HG02943 (cell line): ENCODE data around the gene IL10RA.
A peak's percentile ranks its signal among the peaks of the same experiment; 100 is the strongest.
"Not testable (repeated sequence)": the region's sequence is repeated elsewhere in the genome, so short reads cannot be mapped to it uniquely, and the experiment has no call there.

Experiments
- ATAC-seq: cut with Tn5 transposase; IDR thresholded peaks from one replicate; pipeline ENCODE4 v1.9.1; 2021; ENCODE audit warnings: mild to moderate bottlenecking, low read depth, moderate library complexity; ENCODE audit not compliant: unreplicated experiment

The IL10RA gene

GRCh38 chr11:117985953-117986887 is at the start of gene IL10RA:
Gene IL10RA (plus strand): TSS chr11:117986394. CDS start chr11:117986468, 74 bp downstream.
- ATAC-seq: peak; percentile 66

DNA sequence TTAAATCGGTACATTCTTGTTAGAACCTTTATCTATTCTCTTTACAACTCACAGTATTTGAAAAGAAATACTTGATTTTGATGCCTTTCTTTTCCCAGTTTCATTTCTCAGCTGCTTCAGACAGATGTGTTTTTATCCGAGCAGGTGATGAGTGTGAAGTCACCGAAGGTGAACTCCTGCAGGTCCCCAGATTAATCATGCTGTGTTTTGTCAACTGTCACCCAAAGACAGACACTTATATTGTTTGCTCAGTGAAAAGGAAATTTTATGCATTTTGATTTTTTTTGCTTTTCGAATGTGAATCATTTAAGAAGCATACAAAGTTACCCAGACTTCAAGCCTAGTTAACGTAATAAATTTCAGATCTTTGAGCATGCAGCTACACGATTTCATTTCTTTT is 49.2 kb upstream of the IL10RA start:
- ATAC-seq: no peak

- ATAC-seq: no peak
Observed at GRCh38 chr11:117940736-117941135, 45.5 kb upstream of the IL10RA start.

GRCh38 chr11:117941163-117941707 is 45.0 kb upstream of the IL10RA start:
- no peak for ATAC-seq

DNA sequence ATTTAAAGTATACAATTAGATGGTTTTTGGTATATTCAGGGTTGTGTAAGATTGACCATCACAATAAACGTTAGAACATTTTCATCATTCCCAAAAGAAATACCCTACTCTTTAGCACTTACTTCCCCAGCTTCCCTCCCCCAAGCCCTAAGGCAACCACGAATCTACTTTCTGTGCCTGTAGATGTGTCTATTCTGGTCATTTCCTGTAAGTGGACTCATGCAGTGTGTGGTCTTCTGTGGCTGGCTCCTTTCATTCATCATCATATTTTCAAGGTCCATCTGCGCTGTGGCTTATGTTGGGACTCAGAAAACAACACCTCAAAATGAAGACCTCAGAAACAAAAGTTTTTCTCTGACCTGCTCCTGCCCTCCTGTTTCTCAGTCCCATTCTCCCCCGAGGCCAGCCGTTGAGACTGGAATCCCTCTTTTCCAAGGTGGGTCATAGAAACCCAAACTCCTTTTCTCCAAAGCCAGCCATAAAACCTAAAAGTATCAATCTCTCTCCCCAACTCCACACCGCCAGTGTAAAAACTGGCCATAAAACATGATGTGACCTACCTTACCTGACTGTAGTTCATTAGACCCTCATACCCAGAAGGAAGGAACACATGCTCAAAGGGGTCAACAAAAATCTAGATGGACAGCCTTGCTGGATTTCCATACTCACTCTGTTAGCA is 44.1 kb upstream of the IL10RA start:
- no peak for ATAC-seq

GRCh38 chr11:117944554-117944953 is 41.6 kb upstream of the IL10RA start:
- no peak for ATAC-seq

GRCh38 chr11:117945047-117945810 is 41.0 kb upstream of the IL10RA start:
- no peak for ATAC-seq

DNA sequence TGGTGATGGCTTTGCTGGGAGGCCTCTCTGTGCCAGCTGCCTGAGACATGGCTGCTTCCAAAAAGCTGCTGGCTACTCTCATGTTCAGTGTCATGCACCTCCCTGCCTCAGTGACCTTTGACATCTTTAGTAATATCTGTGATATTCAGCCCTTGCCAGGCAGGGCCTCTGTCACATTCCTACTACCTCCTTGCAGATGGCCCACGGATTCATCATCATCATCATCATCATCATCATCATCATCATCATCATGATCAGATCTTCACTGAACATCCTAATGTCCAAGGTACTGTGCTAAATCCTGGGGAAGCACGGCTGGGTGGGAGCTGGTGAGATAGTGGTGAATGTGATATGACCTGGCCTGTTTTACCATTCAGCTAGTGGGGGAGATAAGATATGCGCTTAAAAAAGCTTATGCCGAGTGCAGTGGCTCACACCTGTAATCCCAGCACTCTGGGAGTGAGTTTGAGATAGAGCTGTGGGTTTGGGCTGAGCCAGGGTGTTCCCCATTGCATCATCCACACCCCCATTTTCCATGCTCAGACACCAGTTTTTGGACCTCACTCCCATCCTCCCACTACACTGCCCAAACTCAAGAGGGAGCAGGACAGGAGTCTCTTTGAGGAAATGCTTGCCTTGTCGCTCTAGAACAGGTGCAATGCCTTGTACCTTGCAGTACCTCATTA is 39.9 kb upstream of the IL10RA start:
- no peak for ATAC-seq

GRCh38 chr11:117946842-117947526 is 39.2 kb upstream of the IL10RA start:
- ATAC-seq: no peak

DNA sequence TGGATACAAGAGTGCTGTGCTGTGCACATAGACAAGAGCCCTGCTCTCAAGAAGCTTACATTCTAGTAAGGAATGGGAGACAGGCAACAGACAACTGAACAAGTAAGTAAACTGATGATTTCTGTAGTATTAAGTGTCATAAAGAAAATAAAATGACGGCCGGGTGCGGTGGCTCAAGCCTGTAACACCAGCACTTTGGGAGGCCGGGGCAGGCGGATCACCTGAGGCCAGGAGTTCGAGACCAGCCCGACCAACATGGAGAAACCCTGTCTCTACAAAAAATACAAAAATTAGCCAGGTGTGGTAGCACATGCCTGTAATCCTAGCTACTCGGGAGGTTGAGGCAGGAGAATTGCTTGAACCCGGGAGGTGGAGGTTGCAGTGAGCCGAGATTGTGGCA is 38.4 kb upstream of the IL10RA start:
- ATAC-seq: not testable (repeated sequence)

DNA sequence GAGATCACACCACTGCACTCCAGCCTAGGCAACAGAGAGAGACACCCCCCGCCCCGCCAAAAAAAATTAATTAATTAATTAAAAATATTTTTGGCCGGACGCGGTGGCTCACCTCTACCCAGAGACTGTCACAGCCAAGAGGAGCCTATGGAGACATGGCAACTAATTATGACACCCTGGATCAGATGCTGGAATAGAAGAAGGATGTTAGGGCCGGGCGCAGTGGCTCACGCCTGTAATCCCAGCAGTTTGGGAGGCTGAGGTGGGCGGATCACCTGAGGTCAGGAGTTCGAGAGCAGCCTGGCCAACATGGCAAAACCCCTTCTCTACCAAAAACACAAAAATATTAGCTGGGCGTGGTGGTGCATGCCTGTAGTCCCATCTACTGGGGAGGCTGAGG is 37.7 kb upstream of the IL10RA start:
- ATAC-seq: not testable (repeated sequence)

DNA sequence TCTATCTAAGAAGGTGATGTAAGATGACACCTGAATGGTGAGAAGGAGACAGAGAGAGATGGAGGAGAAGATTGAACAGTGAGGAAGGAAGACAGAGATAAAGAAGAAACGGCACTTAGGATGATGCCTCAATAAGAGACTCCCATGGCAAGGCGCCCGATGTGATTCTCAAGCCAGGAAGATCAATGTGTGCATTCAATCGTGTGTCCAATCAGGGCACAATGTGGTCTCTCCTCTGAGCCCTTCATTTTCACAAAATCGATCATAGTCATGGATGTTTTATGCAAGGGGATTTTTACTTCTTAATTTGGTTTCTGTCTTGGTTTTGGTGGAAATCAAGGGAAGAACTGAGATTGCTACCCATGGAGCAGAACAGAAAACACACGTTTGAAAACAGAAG is 37.1 kb upstream of the IL10RA start:
- ATAC-seq: no peak

DNA sequence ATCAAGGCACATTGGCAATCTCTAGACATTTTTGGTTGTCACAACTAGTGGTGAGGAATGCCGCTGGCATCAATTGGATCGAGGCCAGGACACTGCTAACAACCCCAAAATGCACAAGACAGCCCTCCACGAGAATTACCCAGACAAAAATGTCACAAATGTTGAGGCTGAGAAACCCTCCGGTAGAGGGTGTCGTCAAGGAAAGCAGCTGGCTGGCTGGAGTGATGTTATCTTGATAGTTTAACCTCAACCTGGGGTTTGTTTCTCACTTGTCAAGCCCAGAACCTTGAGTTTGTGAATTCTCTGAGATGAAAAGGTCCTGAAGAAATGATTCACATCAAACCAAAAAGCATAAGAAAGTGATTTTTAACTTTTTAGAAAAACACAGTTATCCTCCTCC is 35.9 kb upstream of the IL10RA start:
- ATAC-seq: no peak

- no peak for ATAC-seq
Observed at GRCh38 chr11:117950993-117951961, 34.9 kb upstream of the IL10RA start.

GRCh38 chr11:117953024-117953671 is 33.0 kb upstream of the IL10RA start:
- no peak for ATAC-seq

DNA sequence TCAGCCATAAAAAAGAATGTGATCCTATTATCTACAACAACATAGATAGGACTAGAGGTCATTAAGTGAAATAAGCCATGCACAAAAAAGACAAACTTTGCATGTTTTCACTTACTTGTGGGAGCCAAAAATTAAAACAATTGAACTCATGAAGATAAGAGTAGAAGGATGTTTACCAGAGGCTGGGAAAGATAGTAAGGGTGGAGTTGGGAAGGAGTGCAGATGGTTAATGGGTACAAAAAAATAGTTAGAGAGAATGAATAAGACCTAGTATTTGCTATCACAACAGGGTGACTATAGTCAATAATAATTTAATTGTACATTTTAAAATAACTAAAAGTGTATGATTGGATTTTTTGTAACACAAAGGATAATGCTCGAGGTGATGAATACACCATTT is 27.2 kb upstream of the IL10RA start:
- ATAC-seq: no peak

DNA sequence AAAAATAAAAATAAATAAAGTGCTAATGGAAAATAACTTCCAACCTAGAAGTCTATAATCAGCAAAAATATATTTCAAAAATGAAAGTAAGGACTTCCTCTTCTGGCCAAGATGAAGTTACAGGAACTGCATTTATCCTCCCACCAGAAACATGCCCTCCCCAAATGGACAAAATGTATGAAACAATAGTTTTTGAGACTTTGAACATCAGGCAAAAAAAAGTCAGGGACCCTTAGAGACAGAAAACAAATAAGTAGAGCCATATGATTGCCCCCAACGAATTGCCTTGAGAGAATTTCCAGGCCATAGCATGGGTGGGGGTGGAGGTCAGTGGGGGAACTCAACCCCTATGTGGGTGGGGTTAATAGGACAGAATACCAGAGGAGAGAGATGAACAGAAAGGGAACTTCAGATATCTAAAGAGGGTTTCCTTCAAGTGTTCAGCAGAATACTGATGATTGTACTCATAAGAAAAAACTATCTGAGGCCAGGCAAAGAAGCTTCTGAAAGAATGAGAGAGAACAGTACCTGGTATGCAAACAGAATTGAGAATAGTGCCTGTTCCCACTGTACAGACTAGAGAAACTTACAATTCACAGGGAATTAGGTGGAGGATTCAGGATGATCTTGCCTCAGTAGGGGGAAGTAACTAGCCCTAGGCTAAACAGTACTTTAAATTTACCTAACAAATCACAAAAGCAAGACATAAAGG is 26.6 kb upstream of the IL10RA start:
- no peak for ATAC-seq
